SK-N-MC (cell line): ENCODE results near the gene ZBTB17.

ENCODE experiments used
- EZH2 ChIP-seq: fragments of 200-600 bp; sonication (generic); IDR thresholded peaks from one replicate; pipeline ENCODE4 v1.6.1; 2017; ENCODE audit warnings: antibody characterized with exemption
- FOXP2 ChIP-seq: optimal IDR thresholded peaks from 2 replicates; pipeline ENCODE3; 2011; ENCODE audit warnings: mild to moderate bottlenecking, moderate library complexity; ENCODE audit not compliant: insufficient read depth; ENCODE audit errors: extremely low read length, control extremely low read depth
- POLR2AphosphoS5 ChIP-seq: IDR thresholded peaks from 2 replicates; pipeline ENCODE4 v1.6.1; 2012; ENCODE audit warnings: mild to moderate bottlenecking, low read depth, low read length, borderline replicate concordance

GRCh38 chr1:15949453-15950245, 26.3 kb downstream of the ZBTB17 start:
- TF ChIP-seq EZH2, result no peak
- no peak; the same call in 1 of the 2 replicates for TF ChIP-seq POLR2AphosphoS5
- TF ChIP-seq FOXP2, result no peak
